ENCODE data around the gene TTC9B.

Gene TTC9B

DNA sequence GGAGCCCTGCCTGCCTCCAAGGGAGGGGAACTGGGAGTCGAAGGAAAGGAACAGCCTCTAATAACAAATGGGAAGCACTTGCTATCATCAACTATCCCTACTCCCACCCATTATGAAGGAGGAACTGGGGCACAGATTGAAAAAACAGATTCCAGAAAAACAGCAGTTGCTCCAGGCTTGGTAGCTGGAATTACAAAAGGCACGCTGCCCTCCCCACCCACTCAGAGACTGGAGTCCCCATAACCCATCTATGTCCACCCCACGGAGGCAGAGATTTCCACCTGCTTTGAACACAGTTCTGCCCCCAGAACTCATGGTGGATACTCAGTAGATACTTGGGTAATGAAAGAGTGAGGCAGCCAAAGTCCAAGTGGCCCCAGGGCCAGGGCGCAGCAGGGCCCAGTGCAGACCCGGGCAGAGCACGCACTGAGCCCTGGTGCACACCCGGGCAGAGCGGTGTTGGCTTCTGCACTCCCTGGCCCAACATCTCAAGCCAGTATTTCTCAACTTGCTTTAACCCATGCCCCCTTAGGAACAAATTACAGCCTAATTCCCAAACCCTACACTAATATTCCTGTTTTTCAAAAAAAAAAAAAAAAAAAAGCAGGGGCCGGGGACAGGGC is 27.4 kb upstream of the TTC9B start:
- TF ChIP-seq, protein P1, sequence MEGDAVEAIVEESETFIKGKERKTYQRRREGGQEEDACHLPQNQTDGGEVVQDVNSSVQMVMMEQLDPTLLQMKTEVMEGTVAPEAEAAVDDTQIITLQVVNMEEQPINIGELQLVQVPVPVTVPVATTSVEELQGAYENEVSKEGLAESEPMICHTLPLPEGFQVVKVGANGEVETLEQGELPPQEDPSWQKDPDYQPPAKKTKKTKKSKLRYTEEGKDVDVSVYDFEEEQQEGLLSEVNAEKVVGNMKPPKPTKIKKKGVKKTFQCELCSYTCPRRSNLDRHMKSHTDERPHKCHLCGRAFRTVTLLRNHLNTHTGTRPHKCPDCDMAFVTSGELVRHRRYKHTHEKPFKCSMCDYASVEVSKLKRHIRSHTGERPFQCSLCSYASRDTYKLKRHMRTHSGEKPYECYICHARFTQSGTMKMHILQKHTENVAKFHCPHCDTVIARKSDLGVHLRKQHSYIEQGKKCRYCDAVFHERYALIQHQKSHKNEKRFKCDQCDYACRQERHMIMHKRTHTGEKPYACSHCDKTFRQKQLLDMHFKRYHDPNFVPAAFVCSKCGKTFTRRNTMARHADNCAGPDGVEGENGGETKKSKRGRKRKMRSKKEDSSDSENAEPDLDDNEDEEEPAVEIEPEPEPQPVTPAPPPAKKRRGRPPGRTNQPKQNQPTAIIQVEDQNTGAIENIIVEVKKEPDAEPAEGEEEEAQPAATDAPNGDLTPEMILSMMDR (IDR thresholded peaks at IDR 0.05; ENCODE audit: insufficient read depth, low read length), result no peak
- TF ChIP-seq POLR2AphosphoS5 (IDR thresholded peaks at IDR 0.05; ENCODE audit: low read depth) (no peak), SPI1 (IDR thresholded peaks at IDR 0.05; ENCODE audit: borderline replicate concordance, low read depth) (no peak), GABPA (IDR thresholded peaks at IDR 0.05; ENCODE audit: low read depth) (no peak)
- TF ChIP-seq, protein P2, sequence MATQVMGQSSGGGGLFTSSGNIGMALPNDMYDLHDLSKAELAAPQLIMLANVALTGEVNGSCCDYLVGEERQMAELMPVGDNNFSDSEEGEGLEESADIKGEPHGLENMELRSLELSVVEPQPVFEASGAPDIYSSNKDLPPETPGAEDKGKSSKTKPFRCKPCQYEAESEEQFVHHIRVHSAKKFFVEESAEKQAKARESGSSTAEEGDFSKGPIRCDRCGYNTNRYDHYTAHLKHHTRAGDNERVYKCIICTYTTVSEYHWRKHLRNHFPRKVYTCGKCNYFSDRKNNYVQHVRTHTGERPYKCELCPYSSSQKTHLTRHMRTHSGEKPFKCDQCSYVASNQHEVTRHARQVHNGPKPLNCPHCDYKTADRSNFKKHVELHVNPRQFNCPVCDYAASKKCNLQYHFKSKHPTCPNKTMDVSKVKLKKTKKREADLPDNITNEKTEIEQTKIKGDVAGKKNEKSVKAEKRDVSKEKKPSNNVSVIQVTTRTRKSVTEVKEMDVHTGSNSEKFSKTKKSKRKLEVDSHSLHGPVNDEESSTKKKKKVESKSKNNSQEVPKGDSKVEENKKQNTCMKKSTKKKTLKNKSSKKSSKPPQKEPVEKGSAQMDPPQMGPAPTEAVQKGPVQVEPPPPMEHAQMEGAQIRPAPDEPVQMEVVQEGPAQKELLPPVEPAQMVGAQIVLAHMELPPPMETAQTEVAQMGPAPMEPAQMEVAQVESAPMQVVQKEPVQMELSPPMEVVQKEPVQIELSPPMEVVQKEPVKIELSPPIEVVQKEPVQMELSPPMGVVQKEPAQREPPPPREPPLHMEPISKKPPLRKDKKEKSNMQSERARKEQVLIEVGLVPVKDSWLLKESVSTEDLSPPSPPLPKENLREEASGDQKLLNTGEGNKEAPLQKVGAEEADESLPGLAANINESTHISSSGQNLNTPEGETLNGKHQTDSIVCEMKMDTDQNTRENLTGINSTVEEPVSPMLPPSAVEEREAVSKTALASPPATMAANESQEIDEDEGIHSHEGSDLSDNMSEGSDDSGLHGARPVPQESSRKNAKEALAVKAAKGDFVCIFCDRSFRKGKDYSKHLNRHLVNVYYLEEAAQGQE (IDR thresholded peaks at IDR 0.05; ENCODE audit: insufficient replicate concordance, low read depth), result no peak
- Histone ChIP-seq H3K4me3 (replicated peaks; ENCODE audit: insufficient read depth, low read length) (no peak overlapping the region), H3K27me3 (ENCODE audit: insufficient read depth, poor library complexity, severe bottlenecking) (no peaks in the 10 kb centered on the region), H3K27ac (replicated peaks) (no peak overlapping the region)
- DNase-seq (ENCODE audit: low read depth in 1 of 2, low spot score in 1 of 2), result no peak

- H3K27ac ChIP-seq (replicated peaks), result no peak overlapping the region
Measured at GRCh38 chr19:40244579-40245317, 26.6 kb upstream of the TTC9B start.

DNA sequence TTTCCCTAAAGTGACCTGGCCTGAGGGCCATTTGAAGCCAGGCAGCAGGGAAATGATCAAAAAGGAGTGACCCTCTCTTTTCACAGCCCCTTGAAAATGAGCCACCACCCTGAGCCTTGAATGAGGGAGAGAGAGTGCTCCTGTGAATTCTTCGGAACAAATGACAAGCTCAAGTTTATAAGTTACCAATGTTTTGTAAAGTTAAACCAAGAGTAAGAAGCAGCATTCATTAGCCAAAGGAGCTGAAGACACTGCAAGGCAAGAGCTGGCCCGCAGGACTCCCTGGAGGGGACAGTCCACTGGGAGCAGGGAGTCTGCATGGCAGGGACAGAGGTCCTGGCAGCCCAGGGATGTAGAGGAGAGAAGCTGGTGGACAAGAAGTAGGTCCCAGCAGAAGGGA is 25.0 kb upstream of the TTC9B start:
- TF ChIP-seq, protein P2 (IDR thresholded peaks at IDR 0.05; ENCODE audit: insufficient replicate concordance, low read depth), result no peak
- no peak for TF ChIP-seq GABPA (IDR thresholded peaks at IDR 0.05; ENCODE audit: low read depth)
- TF ChIP-seq, protein P1 (IDR thresholded peaks at IDR 0.05; ENCODE audit: insufficient read depth, low read length), result no peak
- Histone ChIP-seq H3K4me3 (replicated peaks; ENCODE audit: insufficient read depth, low read length) (no peak overlapping the region), H3K27me3 (ENCODE audit: insufficient read depth, poor library complexity, severe bottlenecking) (no peaks in the 10 kb centered on the region), H3K27ac (replicated peaks) (no peak overlapping the region)
- DNase-seq (ENCODE audit: low read depth in 1 of 2, low spot score in 1 of 2), result no peak

More at GRCh38 chr19:40244579-40245317, 26.6 kb upstream of the TTC9B start:
- TF ChIP-seq, protein P2 (IDR thresholded peaks at IDR 0.05; ENCODE audit: insufficient replicate concordance, low read depth), result no peak
- TF ChIP-seq, protein P1 (IDR thresholded peaks at IDR 0.05; ENCODE audit: insufficient read depth, low read length), result no peak
- no peak for TF ChIP-seq SPI1 (IDR thresholded peaks at IDR 0.05; ENCODE audit: borderline replicate concordance, low read depth)
- no peak for TF ChIP-seq GABPA (IDR thresholded peaks at IDR 0.05; ENCODE audit: low read depth)
- TF ChIP-seq POLR2AphosphoS5 (IDR thresholded peaks at IDR 0.05; ENCODE audit: low read depth), result no peak
- Histone ChIP-seq H3K4me3 (replicated peaks; ENCODE audit: insufficient read depth, low read length) (no peak overlapping the region), H3K27me3 (ENCODE audit: insufficient read depth, poor library complexity, severe bottlenecking) (no peaks in the 10 kb centered on the region)
- no peak for DNase-seq (ENCODE audit: low read depth in 1 of 2, low spot score in 1 of 2)
